ENCODE results near the gene ADD2.

ADD2 gene

DNA sequence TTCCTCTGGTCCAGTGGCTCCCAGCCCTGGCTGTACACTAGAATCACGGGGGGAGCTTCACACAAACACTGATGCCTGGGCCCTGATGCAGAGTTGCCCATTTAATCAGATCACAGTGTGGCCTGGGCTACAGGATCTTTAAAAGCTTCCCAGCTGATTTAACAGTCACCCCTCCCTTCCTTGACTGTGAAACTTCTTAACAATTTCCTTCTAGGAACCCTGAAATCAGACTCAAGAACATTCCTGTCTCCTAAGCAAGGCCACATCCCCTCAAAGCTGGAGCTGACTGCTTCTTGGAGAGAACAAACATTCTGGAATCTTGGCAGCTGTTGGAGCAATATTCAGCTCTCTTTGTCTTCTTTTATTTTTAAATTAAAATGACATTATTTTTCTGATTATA is 88.7 kb downstream of the ADD2 start:
- TF ChIP-seq GATA3 (IDR thresholded peaks at IDR 0.05; ENCODE audit: low read depth, low read length) (no peak), GATA2 (IDR thresholded peaks at IDR 0.05; ENCODE audit: low read depth, low read length) (no peak)

- TF ChIP-seq GATA2 (IDR thresholded peaks at IDR 0.05; ENCODE audit: low read depth, low read length) (no peak), GATA3 (IDR thresholded peaks at IDR 0.05; ENCODE audit: low read depth, low read length) (no peak)
Measured at GRCh38 chr2:70678576-70679143, 89.3 kb downstream of the ADD2 start.

- TF ChIP-seq GATA2 (IDR thresholded peaks at IDR 0.05; ENCODE audit: low read depth, low read length) (no peak), GATA3 (IDR thresholded peaks at IDR 0.05; ENCODE audit: low read depth, low read length) (no peak)
Measured at GRCh38 chr2:70676301-70677035, 91.5 kb downstream of the ADD2 start.

DNA sequence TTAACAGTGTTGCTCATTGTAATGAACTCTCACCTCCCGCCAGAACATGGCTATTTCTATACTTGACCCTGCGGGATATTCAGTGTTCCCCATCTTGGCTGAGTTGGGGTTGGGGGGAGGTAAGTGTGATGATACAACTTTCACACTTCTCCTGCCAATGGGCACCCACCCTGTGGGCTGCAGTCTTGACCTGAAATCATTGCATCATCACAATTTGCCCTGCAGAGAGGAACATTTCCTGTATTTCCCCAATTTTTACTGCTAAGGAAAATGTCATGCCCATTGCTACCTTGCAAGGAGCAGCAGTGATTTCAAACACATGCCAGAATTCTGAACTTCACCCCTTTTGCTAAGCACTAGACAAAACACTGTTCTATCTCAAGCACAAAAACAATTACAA is 92.1 kb downstream of the ADD2 start:
- no peak for TF ChIP-seq GATA2 (IDR thresholded peaks at IDR 0.05; ENCODE audit: low read depth, low read length)
- TF ChIP-seq GATA3 (IDR thresholded peaks at IDR 0.05; ENCODE audit: low read depth, low read length) = no peak

- no peak for TF ChIP-seq GATA3 (IDR thresholded peaks at IDR 0.05; ENCODE audit: low read depth, low read length)
Measured at GRCh38 chr2:70674636-70675430, 93.2 kb downstream of the ADD2 start.

DNA sequence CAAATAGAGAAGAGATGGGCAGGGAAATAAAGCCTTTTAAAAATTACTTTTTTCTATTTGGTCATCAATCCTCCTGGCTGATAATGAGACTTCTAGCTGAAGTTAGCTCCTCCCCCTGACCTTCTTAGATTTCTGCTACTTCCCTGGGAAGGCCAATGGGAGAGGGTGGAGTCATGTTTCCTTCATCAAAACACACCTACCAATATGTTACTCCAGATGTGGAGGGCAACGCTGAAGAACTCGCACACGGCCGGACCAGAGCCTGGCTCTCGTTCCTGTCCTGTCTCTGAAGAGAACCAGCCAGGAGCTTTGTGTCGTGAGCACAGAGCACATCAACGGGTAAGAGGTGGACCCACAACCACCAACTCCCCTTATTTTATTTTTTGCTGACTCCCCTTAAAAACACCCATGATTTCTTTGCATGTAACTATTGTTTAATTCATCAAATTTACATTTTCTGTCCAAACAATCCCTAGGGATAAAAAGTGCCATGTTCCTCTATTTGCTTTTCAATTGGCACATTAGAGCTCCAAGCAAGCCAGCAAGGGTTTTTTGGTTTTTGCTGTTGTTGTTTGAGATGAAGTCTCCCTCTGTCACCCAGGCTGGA is 94.9 kb downstream of the ADD2 start:
- TF ChIP-seq GATA2 (IDR thresholded peaks at IDR 0.05; ENCODE audit: low read depth, low read length) = no peak

DNA sequence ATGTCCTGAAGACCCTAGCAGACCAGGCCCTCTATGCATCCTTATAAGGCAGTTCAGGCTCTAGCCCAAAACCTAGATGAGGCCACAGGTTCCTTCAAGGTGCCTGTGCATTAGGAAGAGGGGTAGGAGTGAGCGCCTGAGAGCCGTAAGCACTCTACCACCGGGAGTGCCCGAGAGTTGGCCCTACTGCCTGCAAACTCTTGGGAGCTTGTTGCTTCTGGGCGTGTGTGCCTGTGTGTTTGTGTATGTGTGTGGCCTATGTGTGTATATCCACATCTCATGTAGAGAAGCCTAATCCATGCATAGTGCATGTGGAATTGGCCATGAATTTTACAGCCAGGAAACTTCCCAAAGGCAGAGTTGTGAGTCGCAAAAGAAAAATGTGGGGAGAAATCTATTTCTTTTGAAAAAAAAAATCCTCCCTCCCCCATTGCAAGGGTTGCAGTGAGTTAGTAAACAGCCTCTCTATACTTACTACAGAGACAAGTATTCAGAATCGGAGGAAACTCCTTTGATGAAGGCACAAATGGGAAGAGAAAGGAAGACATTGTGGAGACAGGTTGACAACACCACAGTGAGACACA is 96.8 kb downstream of the ADD2 start:
- no peak for TF ChIP-seq GATA2 (IDR thresholded peaks at IDR 0.05; ENCODE audit: low read depth, low read length)
- no peak for TF ChIP-seq GATA3 (IDR thresholded peaks at IDR 0.05; ENCODE audit: low read depth, low read length)

DNA sequence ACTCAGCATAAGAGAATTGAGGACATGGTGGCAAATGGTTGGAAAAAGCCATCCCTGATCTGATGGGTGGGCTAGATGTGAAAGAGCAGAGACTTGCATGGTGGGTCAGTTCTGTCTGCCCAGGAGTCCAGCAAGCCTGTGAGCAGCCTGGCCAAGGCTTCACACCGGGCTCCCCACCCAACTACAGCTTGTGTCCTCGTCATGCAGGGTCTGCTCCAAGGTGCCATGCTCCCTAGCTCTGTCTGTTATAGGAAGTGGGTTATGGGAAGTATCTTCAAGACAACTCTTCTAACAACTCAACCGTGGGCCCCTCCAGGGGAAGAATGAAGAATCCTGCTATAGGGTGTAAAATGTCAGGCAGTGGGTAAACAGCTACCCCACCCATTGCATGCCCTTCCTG is 97.4 kb downstream of the ADD2 start:
- TF ChIP-seq GATA2 (IDR thresholded peaks at IDR 0.05; ENCODE audit: low read depth, low read length) = no peak

DNA sequence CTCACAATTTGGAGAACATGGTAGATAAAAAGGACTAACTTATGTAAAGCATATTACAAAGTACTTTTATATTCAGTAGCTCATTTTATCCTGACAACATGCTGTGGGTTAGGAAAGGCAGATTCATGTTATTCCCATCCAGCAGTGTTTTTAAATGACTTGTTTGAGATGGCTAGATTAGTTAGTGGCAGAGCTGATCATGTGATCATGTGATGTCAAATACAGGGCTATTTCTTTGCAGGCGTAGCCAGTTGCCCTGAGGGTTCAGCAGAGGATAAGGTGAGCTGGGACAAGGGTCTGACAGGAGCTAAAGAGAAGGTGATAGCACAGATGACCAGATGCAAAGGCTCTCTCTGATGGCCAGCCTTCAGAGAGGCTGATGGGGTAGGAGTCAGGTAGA is 97.8 kb downstream of the ADD2 start:
- no peak for TF ChIP-seq GATA3 (IDR thresholded peaks at IDR 0.05; ENCODE audit: low read depth, low read length)
- no peak for TF ChIP-seq GATA2 (IDR thresholded peaks at IDR 0.05; ENCODE audit: low read depth, low read length)

- TF ChIP-seq GATA3 (IDR thresholded peaks at IDR 0.05; ENCODE audit: low read depth, low read length) (no peak), GATA2 (IDR thresholded peaks at IDR 0.05; ENCODE audit: low read depth, low read length) (no peak)
Measured at GRCh38 chr2:70668911-70669310, 99.1 kb downstream of the ADD2 start.

- TF ChIP-seq GATA3 (IDR thresholded peaks at IDR 0.05; ENCODE audit: low read depth, low read length) (no peak), GATA2 (IDR thresholded peaks at IDR 0.05; ENCODE audit: low read depth, low read length) (no peak)
Measured at GRCh38 chr2:70668432-70668831, 99.6 kb downstream of the ADD2 start.

DNA sequence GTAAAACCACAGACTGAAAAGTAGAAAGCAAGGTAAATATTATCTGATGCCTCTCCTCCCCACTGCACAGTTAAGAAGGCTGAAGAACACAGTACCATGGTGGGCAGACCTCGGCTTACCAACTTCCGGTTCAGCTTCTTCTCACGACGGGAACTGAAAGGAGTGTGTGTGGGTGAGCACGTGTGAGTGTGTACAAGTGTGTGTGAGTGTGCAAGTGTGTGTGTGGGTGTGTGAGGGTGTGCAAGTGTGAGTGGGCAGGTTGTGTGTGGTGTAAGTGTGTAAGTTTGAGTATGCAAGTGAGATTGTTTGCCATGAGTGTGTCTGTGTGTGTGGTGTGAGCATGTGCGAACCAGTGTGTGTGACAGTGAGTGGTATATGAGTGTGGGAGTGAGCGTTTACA is 103.5 kb downstream of the ADD2 start:
- TF ChIP-seq GATA3 (IDR thresholded peaks at IDR 0.05; ENCODE audit: low read depth, low read length) (no peak), GATA2 (IDR thresholded peaks at IDR 0.05; ENCODE audit: low read depth, low read length) (no peak)

- TF ChIP-seq GATA2 (IDR thresholded peaks at IDR 0.05; ENCODE audit: low read depth, low read length) = no peak
- no peak for TF ChIP-seq GATA3 (IDR thresholded peaks at IDR 0.05; ENCODE audit: low read depth, low read length)
Measured at GRCh38 chr2:70663411-70663810, 104.6 kb downstream of the ADD2 start.

DNA sequence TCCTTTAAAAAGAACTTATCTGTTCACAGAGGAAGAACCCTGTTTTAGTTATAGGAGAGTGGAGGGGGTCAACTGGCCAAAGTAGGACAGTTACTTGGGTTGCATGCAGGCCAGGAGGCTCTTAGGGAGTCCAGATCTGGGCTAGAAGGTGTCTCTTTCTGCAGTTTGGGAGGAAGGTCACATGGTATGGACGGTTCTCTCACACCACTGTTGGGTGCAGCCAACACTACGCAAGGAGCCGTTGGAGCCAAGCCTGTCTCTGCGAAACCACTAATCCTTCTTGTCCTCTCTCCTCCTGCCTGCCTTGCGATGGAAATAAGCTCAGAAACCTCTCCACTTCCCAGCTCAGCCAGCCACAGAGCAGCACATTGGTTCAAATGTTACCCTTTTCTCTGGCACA is 108.4 kb downstream of the ADD2 start:
- no peak for TF ChIP-seq GATA3 (IDR thresholded peaks at IDR 0.05; ENCODE audit: low read depth, low read length)
- no peak for TF ChIP-seq GATA2 (IDR thresholded peaks at IDR 0.05; ENCODE audit: low read depth, low read length)
